IMR-90 (cell line): ENCODE results near the gene VWA7. TPM values are rescaled to one million over a fixed set of nuclear protein-coding genes. Genes with fewer than 3 reads are reported as not detected.
A peak's percentile ranks its signal among the peaks of the same experiment; 100 is the strongest.

Experiments used
- ATAC-seq: fragments of 200-7000 bp; cut with Tn5 transposase; 2 replicates; pipeline ENCODE4 v1.9.1; 2020; ENCODE audit warnings: low read depth, mild to moderate bottlenecking, moderate library complexity
- BruUV-seq: library from RNA; stranded (reverse); fragments of 400-500 nt; replicated peaks from 2 replicates; lab custom pipeline; 2021; lab: Mats Ljungman, UMichigan
- CTCF ChIA-PET: fragments of 300-600 bp; formaldehyde crosslinking; extraction: SDS; loops from one replicate; lab custom pipeline; 2021; ENCODE audit warnings: antibody characterized with exemption; lab: Yijun Ruan, JAX
- POLR2A ChIA-PET: fragments of 300-600 bp; sonication (Branson Sonifier 250); formaldehyde crosslinking; loops from one replicate; lab custom pipeline; 2022; ENCODE audit warnings: antibody characterized with exemption; ENCODE audit not compliant: unreplicated experiment; lab: Charles Lee
- DNase-seq: peaks from one replicate; pipeline ENCODE4 v3.0.0; 2013
- H2AFZ ChIP-seq: replicated peaks from 2 replicates; pipeline ENCODE3; 2013; ENCODE audit warnings: low read length, mild to moderate bottlenecking; ENCODE audit not compliant: poor library complexity
- H2AK5ac ChIP-seq: 2 replicates; pipeline ENCODE4 v1.6.1; 2013; ENCODE audit warnings: low read depth, low read length, inconsistent platforms
- H2AK9ac ChIP-seq: replicated peaks from 2 replicates; pipeline ENCODE3; 2013; ENCODE audit warnings: mild to moderate bottlenecking, low read depth, low read length, moderate library complexity; ENCODE audit not compliant: poor library complexity
- H2BK120ac ChIP-seq: 2 replicates; pipeline ENCODE4 v1.6.1; 2013; ENCODE audit warnings: low read depth, low read length, inconsistent platforms
- H2BK15ac ChIP-seq: 3 replicates; pipeline ENCODE4 v1.6.1; 2013; ENCODE audit warnings: low read depth, low read length, inconsistent platforms
- H2BK20ac ChIP-seq: 2 replicates; pipeline ENCODE4 v1.6.1; 2013; ENCODE audit warnings: low read depth, mild to moderate bottlenecking, inconsistent platforms, low read length, moderate library complexity
- H2BK5ac ChIP-seq: 2 replicates; pipeline ENCODE4 v1.6.1; 2013; ENCODE audit warnings: mild to moderate bottlenecking, low read depth, low read length, inconsistent platforms; ENCODE audit not compliant: poor library complexity, severe bottlenecking
- H3K14ac ChIP-seq: replicated peaks from 2 replicates; pipeline ENCODE4 v1.6.1; 2013; ENCODE audit warnings: low read depth, low read length, inconsistent platforms
- H3K18ac ChIP-seq: 2 replicates; pipeline ENCODE4 v1.6.1; 2013; ENCODE audit warnings: low read depth, low read length, control low read depth
- H3K23ac ChIP-seq: 2 replicates; pipeline ENCODE4 v1.6.1; 2013; ENCODE audit warnings: low read depth, low read length, inconsistent platforms
- H3K27ac ChIP-seq: 2 replicates; pipeline ENCODE4 v1.5.1; 2013; ENCODE audit warnings: mild to moderate bottlenecking, control low read depth, low read length; ENCODE audit not compliant: insufficient read depth
- H3K27me3 ChIP-seq: 2 replicates; pipeline ENCODE4 v1.6.1; 2013; ENCODE audit warnings: low read length; ENCODE audit not compliant: control insufficient read depth, insufficient read depth
- H3K36me3 ChIP-seq: 2 replicates; pipeline ENCODE4 v1.6.1; 2013; ENCODE audit warnings: low read length, mixed read lengths; ENCODE audit not compliant: control insufficient read depth, insufficient read depth
- H3K4ac ChIP-seq: 2 replicates; pipeline ENCODE4 v1.6.1; 2013; ENCODE audit warnings: low read depth, low read length, inconsistent platforms
- H3K4me1 ChIP-seq: 2 replicates; pipeline ENCODE4 v1.6.1; 2013; ENCODE audit warnings: low read length, mixed read lengths; ENCODE audit not compliant: control insufficient read depth, insufficient read depth
- H3K4me2 ChIP-seq: 2 replicates; pipeline ENCODE4 v1.6.1; 2013; ENCODE audit warnings: low read depth, mild to moderate bottlenecking, control low read depth, low read length, moderate library complexity
- H3K4me3 ChIP-seq: 2 replicates; pipeline ENCODE4 v1.5.1; 2013; ENCODE audit warnings: low read depth, mild to moderate bottlenecking, control low read depth, low read length, moderate library complexity; ENCODE audit not compliant: insufficient read depth
- H3K56ac ChIP-seq: 2 replicates; pipeline ENCODE4 v1.6.1; 2013; ENCODE audit warnings: low read length, inconsistent platforms; ENCODE audit not compliant: insufficient read depth; ENCODE audit errors: extremely low read depth
- H3K79me1 ChIP-seq, 2 experiments: 2 replicates each; pipeline ENCODE4 v1.6.1; 2013; ENCODE audit warnings: low read length in 2 of 2, inconsistent platforms in 1 of 2, low read depth in 1 of 2
- H3K9ac ChIP-seq: 2 replicates; pipeline ENCODE4 v1.6.1; 2013; ENCODE audit warnings: low read depth, low read length, control low read depth
- H3K9me1 ChIP-seq: 2 replicates; pipeline ENCODE4 v1.6.1; 2013; ENCODE audit warnings: low read length, inconsistent platforms; ENCODE audit not compliant: insufficient read depth
- H3K9me3 ChIP-seq: 2 replicates; pipeline ENCODE4 v1.6.1; 2013; ENCODE audit warnings: low read length; ENCODE audit not compliant: control insufficient read depth, insufficient read depth
- H4K20me1 ChIP-seq: 2 replicates; pipeline ENCODE4 v1.6.1; 2013; ENCODE audit warnings: low read length, inconsistent platforms; ENCODE audit not compliant: insufficient read depth
- H4K5ac ChIP-seq: 2 replicates; pipeline ENCODE4 v1.6.1; 2013; ENCODE audit warnings: mild to moderate bottlenecking, low read depth, low read length, control low read depth
- H4K8ac ChIP-seq, 2 experiments: 2 replicates each; pipeline ENCODE4 v1.6.1; 2013; ENCODE audit warnings: low read depth in 2 of 2, low read length in 2 of 2, control low read depth in 1 of 2, inconsistent platforms in 1 of 2
- H4K91ac ChIP-seq: 2 replicates; pipeline ENCODE4 v1.6.1; 2013; ENCODE audit warnings: low read depth, low read length, inconsistent platforms; ENCODE audit not compliant: insufficient read depth
- CEBPB ChIP-seq: IDR thresholded peaks from 2 replicates; pipeline ENCODE4 v1.6.1; 2012; ENCODE audit warnings: low read depth, low read length, improper control_type of control experiment
- FOS ChIP-seq: fragments of 150-350 bp; IDR thresholded peaks from 2 replicates; pipeline ENCODE4 v1.6.1; 2016; ENCODE audit warnings: low read depth, low read length
- RAD21 ChIP-seq: IDR thresholded peaks from 2 replicates; pipeline ENCODE4 v1.6.1; 2012; ENCODE audit warnings: low read length, improper control_type of control experiment
- RCOR1 ChIP-seq: IDR thresholded peaks from 2 replicates; pipeline ENCODE4 v1.6.1; 2012; ENCODE audit warnings: mild to moderate bottlenecking, low read length, improper control_type of control experiment; ENCODE audit not compliant: insufficient replicate concordance
- RFX5 ChIP-seq: IDR thresholded peaks from 2 replicates; pipeline ENCODE4 v1.8.0; 2012; ENCODE audit warnings: low read depth, mild to moderate bottlenecking, low read length, moderate library complexity
- WGBS, 2 experiments: methylation state at CpG; one replicate each; pipeline versions ENCODE4 v1.1.5 to v1.1.7; 2013; ENCODE audit warnings: missing lambda C conversion rate in 2 of 2; ENCODE audit not compliant: insufficient read length in 1 of 2; ENCODE audit errors: extremely low coverage in 2 of 2; 5-methylcytosine and 5-hydroxymethylcytosine counted together
- dilution Hi-C: fragments of 300-500 bp; cut with HindIII; formaldehyde crosslinking; loops from one replicate; pipeline ENCODE4 v1.14.3; 2018; ENCODE audit warnings: low sequenced_read_pairs; ENCODE audit not compliant: unreplicated experiment
- in situ Hi-C: fragments of 300-500 bp; cut with MboI; formaldehyde crosslinking; loops from 3 replicates; pipeline ENCODE4 v1.14.3; 2019; ENCODE audit warnings: low sequenced_read_pairs, inconsistent platforms, mixed read lengths
- intact Hi-C: fragments of 100-400 bp; cut with micrococcal nuclease; formaldehyde crosslinking; loops from 2 replicates; pipeline ENCODE4 v1.10.0; 2022
- polyA plus RNA-seq, 3 experiments: library from polyadenylated mRNA; depleted of rRNA; stranded (reverse); fragments of >200 nt; gene quantifications; 2 replicates each; pipeline ENCODE4 v1.2.3, GENCODE V29; 2012; ENCODE audit warnings: low replicate concordance in 1 of 3
- total RNA-seq: library from RNA; depleted of rRNA; stranded (reverse); fragments of >200 nt; gene quantifications from 2 replicates; pipeline ENCODE4 v1.2.3, GENCODE V29; 2012

The VWA7 gene
- total and polyA plus RNA-seq, 2 of the 4 experiments (the other 2 are of a cell fraction) = under 0.01 to 1.4 TPM

GRCh38 chr6:31768363-31769257 lies 8.5 kb downstream of the VWA7 start (continued):
- no peak for TF ChIP-seq RCOR1

- H2AK9ac ChIP-seq = peak overlapping the region; percentile 70
- no peak overlapping the region for H3K18ac ChIP-seq
- TF ChIP-seq CEBPB (no peak), RFX5 (no peak), RAD21 (no peak), RCOR1 (no peak), FOS (no peak)
- H2BK120ac ChIP-seq = no peak overlapping the region
- no peak overlapping the region for H3K56ac ChIP-seq
- H3K9me1 ChIP-seq = peaks cover 9% of the 10 kb centered on the region
- H4K91ac ChIP-seq = no peak overlapping the region
- no peak overlapping the region for H2BK15ac ChIP-seq
- no TSS peak for BruUV-seq
- H3K36me3 ChIP-seq = no peaks in the 10 kb centered on the region
- H3K4me2 ChIP-seq = no peak overlapping the region
- H3K9me3 ChIP-seq = no peaks in the 10 kb centered on the region
- no peak overlapping the region for H2AK5ac ChIP-seq
- no peaks in the 10 kb centered on the region for H4K20me1 ChIP-seq
- intact Hi-C loops = no loop called here
- ChIA-PET CTCF (no interaction called here), POLR2A (no interaction called here)
- WGBS, 2 experiments = no CpG with 5 or more reads among the region's 6 CpGs
- no peak overlapping the region for H3K27ac ChIP-seq
- no peak overlapping the region for H3K23ac ChIP-seq
- no peaks in the 10 kb centered on the region for H3K27me3 ChIP-seq
- ATAC-seq = no peak
- H2BK5ac ChIP-seq = no peak overlapping the region
- H4K8ac ChIP-seq = no peak overlapping the region
- no peak overlapping the region for H3K4me3 ChIP-seq
- H2AFZ ChIP-seq = peak overlapping the region; percentile 72
- dilution Hi-C loops = no loop called here
- H3K4me1 ChIP-seq = peaks cover 4% of the 10 kb centered on the region
- in situ Hi-C loops = no loop called here
- H3K4ac ChIP-seq = no peak overlapping the region
- DNase-seq = no peak
- no peak overlapping the region for H3K14ac ChIP-seq
- no peaks in the 10 kb centered on the region for H3K79me1 ChIP-seq
- H4K5ac ChIP-seq = no peak overlapping the region
- no peak overlapping the region for H2BK20ac ChIP-seq
- no peak overlapping the region for H3K9ac ChIP-seq
Observed at GRCh38 chr6:31767096-31767645, 10.0 kb downstream of the VWA7 start.
